KOPT-K1 (cell line): ENCODE results near the gene TAS1R2.
"Not testable (repeated sequence)": the region's sequence is repeated elsewhere in the genome, so short reads cannot be mapped to it uniquely, and the experiment has no call there.

ENCODE experiments used
- H3K27ac ChIP-seq: fragments of 200-600 bp; sonication (generic); 2 replicates; pipeline ENCODE4 v1.5.1; 2016; ENCODE audit warnings: antibody characterized with exemption, mild to moderate bottlenecking, low read depth, low read length; ENCODE audit not compliant: poor library complexity, severe bottlenecking
- H3K36me3 ChIP-seq: fragments of 200-600 bp; sonication (generic); 2 replicates; pipeline ENCODE4 v1.5.1; 2017; ENCODE audit warnings: antibody characterized with exemption, mild to moderate bottlenecking, low read length, moderate library complexity; ENCODE audit not compliant: insufficient read depth
- H3K9me3 ChIP-seq: fragments of 200-600 bp; sonication (generic); 2 replicates; pipeline ENCODE4 v1.5.1; 2017; ENCODE audit warnings: antibody characterized with exemption, low read length, mild to moderate bottlenecking; ENCODE audit not compliant: insufficient read depth, poor library complexity, severe bottlenecking

TAS1R2 gene

DNA sequence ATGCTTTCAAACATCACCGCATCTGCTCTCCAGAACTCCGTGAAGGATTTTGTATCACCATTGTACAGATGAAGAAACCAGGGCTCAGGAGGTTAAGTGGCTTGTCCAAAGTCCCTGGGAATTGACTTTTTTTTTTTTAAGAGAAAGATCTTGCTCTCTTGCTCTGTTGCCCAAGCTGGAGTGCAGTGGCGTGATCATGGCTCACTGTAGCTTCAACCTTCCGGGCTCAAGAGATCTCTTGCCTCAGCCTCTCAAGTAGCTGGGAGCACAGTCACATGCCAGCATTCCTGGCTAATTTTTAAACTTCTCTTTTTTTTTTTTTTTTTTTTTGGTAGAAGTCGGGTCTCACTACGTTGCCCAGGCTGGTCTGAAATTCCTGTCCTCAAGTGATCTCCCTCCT lies 6.9 kb upstream of the TAS1R2 start:
- Histone ChIP-seq H3K36me3 (no peaks in the 10 kb centered on the region), H3K9me3 (no peaks in the 10 kb centered on the region), H3K27ac (no peak overlapping the region)

DNA sequence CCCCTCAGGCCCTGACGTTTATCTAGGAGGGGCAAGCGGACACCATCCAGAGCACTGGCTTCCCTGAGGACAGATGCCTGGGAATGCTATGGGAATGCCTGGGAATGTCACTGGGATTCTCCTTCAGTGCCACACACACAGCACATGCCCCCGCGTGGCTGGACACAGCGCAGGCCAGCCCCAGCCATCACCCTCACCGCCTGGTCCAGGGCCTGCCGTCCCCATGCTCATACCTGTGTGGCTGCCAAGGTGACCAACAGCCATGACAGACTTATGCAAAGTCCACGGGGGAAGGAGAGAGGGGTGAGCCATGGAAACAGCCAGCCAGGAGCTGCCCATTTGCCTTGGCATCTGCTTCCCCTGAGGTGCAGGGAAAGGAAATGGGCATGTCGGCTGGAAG lies 5.7 kb upstream of the TAS1R2 start:
- Histone ChIP-seq H3K9me3 (no peaks in the 10 kb centered on the region), H3K36me3 (no peaks in the 10 kb centered on the region), H3K27ac (no peak overlapping the region)

DNA sequence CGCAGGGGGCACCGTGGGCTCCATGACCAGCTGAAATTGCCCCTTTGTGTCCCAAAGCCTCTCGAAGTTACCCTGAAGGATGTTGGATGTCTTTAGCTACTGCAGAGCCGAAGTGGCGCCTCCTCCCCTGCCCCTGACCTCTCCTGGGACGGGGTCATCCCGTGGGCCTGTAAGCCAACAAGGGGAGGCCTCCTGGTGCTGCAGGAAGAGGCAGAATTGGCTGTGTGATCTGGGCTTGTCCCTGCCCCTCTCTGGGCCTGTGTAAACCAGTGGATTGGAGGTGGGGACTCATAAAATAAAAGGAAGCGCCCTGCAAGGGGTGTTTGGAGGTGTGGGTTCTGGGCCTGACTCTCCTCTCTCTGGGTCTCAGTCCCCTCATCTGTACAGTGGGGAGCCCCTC lies 2.1 kb upstream of the TAS1R2 start:
- Histone ChIP-seq H3K36me3 (no peaks in the 10 kb centered on the region), H3K9me3 (no peaks in the 10 kb centered on the region), H3K27ac (no peak overlapping the region)

DNA sequence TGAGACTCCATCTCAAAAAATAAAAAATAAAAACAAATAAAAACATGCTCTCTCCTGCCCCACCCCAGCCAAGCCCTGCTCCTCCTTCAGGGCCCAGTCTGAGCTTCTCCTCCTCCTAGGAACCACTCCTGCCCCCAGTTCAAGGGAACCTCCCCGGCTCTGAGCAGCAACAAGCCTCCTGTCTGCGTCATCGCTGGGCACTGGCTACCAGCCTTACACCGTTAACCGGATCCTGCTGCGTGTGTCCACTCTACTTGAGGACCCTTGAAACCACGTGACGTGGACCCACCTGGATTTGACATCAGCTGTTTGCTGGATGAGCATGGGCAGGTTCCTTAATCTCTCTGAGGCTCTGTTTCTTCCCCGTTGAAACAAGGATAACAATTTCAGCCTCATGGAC lies 1.6 kb upstream of the TAS1R2 start:
- H3K36me3 ChIP-seq = no peaks in the 10 kb centered on the region
- H3K9me3 ChIP-seq = no peaks in the 10 kb centered on the region
- no peak overlapping the region for H3K27ac ChIP-seq

DNA sequence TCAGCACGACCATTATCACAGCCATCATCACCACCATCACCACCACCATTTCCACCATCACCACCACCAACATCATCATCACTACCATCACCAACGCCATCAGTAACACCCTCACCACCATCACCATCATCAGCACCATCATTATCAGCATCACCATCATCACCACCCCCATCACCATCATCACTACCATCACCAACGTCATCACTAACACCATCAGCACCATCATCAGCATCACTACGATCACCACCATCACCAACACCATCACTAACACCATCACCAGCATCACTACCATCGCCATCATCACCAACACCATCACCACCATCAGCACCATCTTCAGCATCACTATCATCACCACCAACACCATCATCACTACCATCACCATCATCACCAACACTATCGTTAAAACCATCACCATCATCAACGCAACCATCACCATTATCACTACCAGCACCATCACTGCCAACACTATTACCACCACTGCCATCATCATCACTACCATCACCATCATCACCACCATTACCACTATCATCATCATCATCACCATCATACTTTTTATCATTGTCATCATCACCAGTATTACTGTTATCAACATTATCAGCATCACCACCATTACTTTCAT lies 1.3 kb downstream of the TAS1R2 start:
- no peaks in the 10 kb centered on the region for H3K36me3 ChIP-seq

DNA sequence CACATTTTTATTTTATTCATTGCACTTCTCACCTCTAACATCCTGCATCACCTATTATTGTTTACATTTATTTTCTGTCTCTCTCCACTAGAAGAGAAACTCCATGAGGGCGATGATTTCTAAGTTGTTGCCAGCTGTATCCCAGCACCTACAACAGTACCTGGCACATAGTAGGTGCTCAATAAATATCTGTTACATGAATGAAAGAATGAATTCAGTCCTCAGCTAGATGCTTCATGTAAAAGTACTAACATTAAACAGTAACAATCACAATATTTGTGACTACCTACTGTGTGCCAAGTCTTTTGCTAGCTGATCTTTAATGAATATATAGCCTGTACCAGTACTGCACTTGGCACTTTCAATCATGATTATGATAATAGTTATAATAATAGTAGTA lies 3.0 kb downstream of the TAS1R2 start:
- no peaks in the 10 kb centered on the region for H3K9me3 ChIP-seq
- no peaks in the 10 kb centered on the region for H3K36me3 ChIP-seq
- H3K27ac ChIP-seq = no peak overlapping the region

More for the DNA sequence above, 1.3 kb downstream of the TAS1R2 start:
- H3K9me3 ChIP-seq = no peaks in the 10 kb centered on the region
- no peak overlapping the region for H3K27ac ChIP-seq

DNA sequence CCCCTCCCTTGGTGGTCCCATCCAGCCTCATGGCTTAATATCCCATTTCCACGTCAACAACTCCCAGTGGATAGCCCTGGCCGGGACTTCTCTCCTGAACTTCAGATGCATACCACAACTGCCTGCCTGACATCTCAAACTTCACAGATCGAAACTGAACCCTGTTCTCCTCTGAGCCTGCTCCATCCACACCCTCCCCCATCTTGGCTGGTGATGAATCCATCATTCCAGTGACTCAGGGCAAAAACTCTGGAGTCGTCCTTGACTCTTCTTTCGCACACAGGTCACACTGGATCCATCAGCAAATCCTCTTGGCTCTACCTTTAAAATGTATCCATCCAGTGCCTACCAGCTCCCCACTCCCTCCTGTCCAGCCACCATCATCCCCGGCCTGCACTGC lies 3.9 kb downstream of the TAS1R2 start:
- H3K36me3 ChIP-seq = no peaks in the 10 kb centered on the region
- no peak overlapping the region for H3K27ac ChIP-seq
- no peaks in the 10 kb centered on the region for H3K9me3 ChIP-seq

DNA sequence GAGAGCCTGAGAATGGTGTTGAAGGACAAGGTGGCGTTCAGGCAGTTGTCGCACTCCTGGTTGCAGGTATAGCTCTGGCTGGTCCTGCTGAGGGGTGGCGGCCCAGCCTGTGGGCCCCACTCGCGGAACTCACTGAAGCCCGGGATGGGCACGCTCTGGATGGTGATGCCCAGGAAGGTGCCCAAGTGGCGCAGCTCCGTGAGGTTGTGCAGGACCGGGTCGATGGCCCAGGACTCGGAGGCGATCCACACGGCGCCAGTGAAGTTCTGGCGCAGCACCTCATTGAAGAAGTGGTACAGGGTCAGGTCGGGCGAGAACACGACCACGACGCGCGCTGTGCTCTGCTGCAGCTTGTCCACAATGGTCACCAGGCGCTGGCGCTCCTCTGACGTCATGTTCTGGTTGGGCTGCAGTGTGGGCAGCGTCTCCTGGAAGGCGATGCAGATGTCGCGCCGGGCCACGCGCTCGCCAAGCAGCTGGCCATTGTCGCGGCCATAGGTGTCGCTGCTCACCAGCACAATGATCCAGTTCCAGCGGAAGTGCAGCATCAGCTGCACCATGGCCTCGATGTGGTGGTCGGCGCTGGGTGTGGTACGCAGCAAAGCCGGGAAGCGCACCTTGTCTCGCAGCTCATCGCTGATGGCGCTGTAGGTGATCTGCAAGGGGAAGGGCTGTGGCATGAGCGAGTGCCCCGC lies 5.0 kb downstream of the TAS1R2 start:
- H3K36me3 ChIP-seq = no peaks in the 10 kb centered on the region
- no peaks in the 10 kb centered on the region for H3K9me3 ChIP-seq
- no peak overlapping the region for H3K27ac ChIP-seq

DNA sequence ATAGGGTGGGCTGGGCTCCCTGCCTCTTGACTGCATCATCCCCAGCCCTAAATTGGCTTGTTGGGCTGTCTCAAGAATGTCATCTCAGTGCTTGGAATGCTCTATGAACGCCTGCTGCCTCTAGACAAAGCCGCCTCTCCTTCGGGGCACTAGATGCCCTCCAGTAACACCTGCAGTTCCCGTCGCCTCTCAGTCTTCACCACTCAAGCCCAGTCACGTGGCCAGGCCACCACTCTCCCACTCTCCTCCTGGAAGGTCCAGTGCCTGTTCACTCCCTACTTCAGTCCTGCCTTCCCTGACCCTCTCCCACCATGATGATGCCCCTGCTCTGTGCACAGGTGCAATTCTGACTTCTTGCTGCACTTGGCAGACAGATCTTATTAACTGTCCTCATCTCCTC lies 7.0 kb downstream of the TAS1R2 start:
- Histone ChIP-seq H3K27ac (no peak overlapping the region), H3K36me3 (no peaks in the 10 kb centered on the region), H3K9me3 (peaks cover 3% of the 10 kb centered on the region)

DNA sequence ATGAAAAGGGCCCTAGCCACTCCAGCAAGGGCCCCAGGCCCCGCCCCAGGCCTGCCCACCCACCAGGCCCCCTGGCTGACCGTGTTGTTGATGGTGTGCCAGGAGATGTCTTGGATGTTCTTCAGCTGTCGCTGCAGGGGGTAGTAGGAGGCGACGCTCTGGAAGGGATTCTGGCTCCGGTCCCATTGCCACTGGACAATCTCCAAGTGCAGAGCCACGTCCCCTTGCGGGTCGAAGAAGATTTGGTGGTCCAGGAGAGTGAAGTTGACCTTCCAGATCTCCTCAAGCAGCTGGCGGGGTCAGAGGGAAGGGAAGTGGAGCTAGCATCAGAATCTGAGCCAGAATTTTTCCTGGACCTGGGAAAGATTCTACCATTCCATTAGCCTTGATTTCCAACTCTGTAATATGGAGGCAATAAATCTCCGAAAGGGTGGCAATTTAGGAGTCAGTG lies 10.2 kb downstream of the TAS1R2 start:
- H3K36me3 ChIP-seq = no peaks in the 10 kb centered on the region
- peaks cover 4% of the 10 kb centered on the region for H3K9me3 ChIP-seq
- H3K27ac ChIP-seq = no peak overlapping the region

DNA sequence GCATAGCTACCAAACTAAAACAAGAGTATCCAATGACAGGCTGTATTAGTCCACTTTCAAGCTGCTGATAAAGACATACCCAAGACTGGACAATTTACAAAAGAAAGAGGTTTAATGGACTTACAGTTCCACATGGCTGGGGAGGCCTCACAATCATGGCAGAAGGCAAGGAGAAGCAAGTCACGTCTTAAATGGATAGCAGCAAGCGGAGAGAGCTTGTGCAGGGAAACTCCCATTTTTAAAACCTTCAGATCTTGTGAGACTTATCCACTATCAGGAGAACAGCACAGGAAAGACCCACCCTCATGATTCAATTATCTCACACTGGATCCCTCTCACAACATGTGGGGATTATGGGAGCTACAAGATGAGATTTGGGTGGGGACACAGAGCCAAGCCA lies 11.7 kb downstream of the TAS1R2 start:
- H3K36me3 ChIP-seq, H3K27ac ChIP-seq, H3K9me3 ChIP-seq: not testable (repeated sequence)

DNA sequence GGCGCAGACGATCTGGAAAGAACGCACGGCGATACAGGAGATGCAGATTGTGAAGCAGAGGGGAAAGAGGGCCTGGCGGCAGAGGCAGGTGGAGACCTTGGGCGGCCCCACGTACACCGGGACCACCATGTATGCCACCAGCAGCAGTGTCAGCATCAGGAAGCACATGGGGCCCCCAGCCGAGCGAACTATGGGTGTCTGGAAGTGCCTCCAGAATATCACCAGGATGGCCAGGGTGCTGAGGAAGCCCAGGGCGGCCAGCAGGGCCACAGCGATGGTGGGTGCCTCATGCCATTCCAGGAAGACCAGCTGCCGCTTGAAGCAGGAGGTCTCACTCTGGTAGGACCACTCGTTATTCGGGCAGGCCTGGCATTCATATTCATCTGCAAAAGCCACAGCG lies 19.3 kb downstream of the TAS1R2 start:
- Histone ChIP-seq H3K27ac (no peak overlapping the region), H3K9me3 (peaks cover 7% of the 10 kb centered on the region), H3K36me3 (no peaks in the 10 kb centered on the region)

DNA sequence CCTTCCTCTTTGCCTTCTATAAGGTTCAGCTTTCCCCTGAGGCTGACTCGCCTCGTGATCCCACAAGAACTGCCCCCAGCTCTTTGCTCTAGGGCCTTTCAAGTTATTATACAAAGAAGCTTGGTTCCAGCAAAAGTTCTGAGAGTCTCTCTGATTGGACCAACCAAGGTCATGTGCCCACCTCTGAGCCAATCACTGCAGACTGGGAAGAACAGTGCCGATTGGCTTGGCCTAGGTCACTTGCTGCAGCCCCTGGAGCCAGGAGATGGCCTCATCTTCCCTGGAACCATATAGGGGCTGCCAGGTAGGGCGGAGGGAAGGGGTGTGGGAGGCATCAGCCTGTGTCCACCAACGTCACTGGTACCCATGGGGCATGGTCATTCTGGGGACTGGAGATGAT lies 22.8 kb downstream of the TAS1R2 start:
- H3K36me3 ChIP-seq = no peaks in the 10 kb centered on the region
- H3K9me3 ChIP-seq = peaks cover 17% of the 10 kb centered on the region
- H3K27ac ChIP-seq = no peak overlapping the region

DNA sequence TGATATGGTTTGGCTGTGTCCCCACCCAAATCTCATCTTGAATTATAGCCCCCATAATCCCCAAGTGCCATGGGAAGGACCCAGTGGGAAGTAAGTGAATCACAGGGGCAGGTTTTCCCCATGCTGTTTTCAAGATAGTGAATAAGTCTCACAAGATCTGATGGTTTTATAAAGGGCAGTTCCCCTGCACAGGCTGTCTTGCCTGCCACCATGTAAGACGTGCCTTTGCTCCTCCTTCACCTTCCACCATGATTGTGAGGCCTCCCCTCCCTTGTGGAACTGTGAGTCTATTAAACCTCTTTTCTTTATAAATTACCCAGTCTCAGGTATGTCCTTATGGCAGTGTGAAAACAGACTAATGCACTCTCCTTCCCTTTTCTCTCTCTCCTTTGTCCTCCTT lies 27.1 kb downstream of the TAS1R2 start:
- H3K9me3 ChIP-seq = peaks cover 38% of the 10 kb centered on the region
- H3K27ac ChIP-seq, H3K36me3 ChIP-seq: not testable (repeated sequence)

DNA sequence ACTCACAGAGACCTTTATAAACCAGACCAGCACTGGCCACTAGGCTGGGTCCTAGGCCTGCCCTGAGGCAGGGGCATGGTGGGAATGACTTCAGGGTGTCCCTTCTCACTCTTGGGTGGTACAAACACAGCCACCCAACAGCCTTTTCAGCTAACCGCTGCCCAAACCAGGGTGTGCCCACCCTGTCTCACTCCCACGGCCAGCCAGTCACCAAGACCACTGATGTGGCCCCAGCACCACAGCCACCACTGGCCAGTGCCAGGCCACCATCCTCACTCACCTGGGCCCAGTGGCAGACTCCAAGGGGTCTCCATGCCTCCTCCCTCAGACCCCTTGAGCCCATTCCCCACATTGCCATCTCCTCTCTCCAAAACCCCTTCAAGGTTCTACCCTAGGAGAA lies 27.8 kb downstream of the TAS1R2 start:
- Histone ChIP-seq H3K9me3 (peaks cover 41% of the 10 kb centered on the region), H3K36me3 (no peaks in the 10 kb centered on the region), H3K27ac (no peak overlapping the region)

DNA sequence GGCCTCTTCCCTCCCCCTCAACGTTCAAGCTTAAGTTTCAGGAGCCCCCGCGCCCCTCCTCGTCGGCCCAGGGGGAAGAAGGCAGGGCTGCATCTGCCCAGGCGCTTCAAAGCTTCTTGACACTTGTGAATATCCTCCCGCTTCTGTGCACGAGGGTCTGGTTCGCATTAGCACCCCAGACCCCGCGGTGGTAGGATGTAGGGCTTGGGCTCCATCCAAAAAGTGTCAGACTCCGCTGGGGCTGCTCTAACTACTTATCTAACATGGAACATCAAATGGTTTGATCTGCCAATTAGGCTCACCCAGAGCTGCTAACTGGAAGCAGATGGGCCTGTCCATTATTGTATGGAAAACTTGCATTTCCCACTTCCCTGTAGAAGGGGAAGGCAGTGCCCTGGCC lies 28.9 kb downstream of the TAS1R2 start:
- H3K27ac ChIP-seq = no peak overlapping the region
- peaks cover 41% of the 10 kb centered on the region for H3K9me3 ChIP-seq

More for the DNA sequence above, 28.9 kb downstream of the TAS1R2 start:
- H3K36me3 ChIP-seq = no peaks in the 10 kb centered on the region
